ENCODE measurements around the gene CDKN2C. TPM values are rescaled to one million over a fixed set of nuclear protein-coding genes. Genes with fewer than 3 reads are reported as not detected.
"Not testable (repeated sequence)": the region's sequence is repeated elsewhere in the genome, so short reads cannot be mapped to it uniquely, and the experiment has no call there.

CDKN2C gene
- total RNA-seq, 3 donors from 2014 or later, result 27.1 to 40.0 (median 31.1) TPM

GRCh38 chr1:50930193-50930592 lies 39.9 kb upstream of the CDKN2C start:
- TF ChIP-seq POLR2A (IDR thresholded peaks at IDR 0.05) (no peak), CTCF (IDR thresholded peaks at IDR 0.05) (no peak), POLR2AphosphoS5 (IDR thresholded peaks at IDR 0.05) (no peak)
- H3K27ac ChIP-seq, result no peak overlapping the region
- no peaks in the 10 kb centered on the region for H3K27me3 ChIP-seq
- H3K4me3 ChIP-seq, result no peak overlapping the region
- H3K9me3 ChIP-seq, result no peaks in the 10 kb centered on the region
- DNase-seq (ENCODE audit: low spot score in 2 of 2), result no peak
- intact Hi-C loops (cut with DNase I; ENCODE audit: low total_unique reads), result no loop called here
- H3K36me3 ChIP-seq, result no peaks in the 10 kb centered on the region
- H3K4me1 ChIP-seq, result no peaks in the 10 kb centered on the region

GRCh38 chr1:50930965-50931737 lies 38.9 kb upstream of the CDKN2C start:
- H3K36me3 ChIP-seq, result no peaks in the 10 kb centered on the region
- no peak overlapping the region for H3K4me3 ChIP-seq
- intact Hi-C loops (cut with DNase I; ENCODE audit: low total_unique reads), result no loop called here
- no peaks in the 10 kb centered on the region for H3K9me3 ChIP-seq
- H3K27ac ChIP-seq, result no peak overlapping the region
- H3K27me3 ChIP-seq, result no peaks in the 10 kb centered on the region
- TF ChIP-seq POLR2A (IDR thresholded peaks at IDR 0.05) (no peak), POLR2AphosphoS5 (IDR thresholded peaks at IDR 0.05) (no peak), CTCF (IDR thresholded peaks at IDR 0.05) (no peak)
- DNase-seq (ENCODE audit: low spot score in 2 of 2), result no peak
- no peaks in the 10 kb centered on the region for H3K4me1 ChIP-seq

GRCh38 chr1:50932043-50932442 lies 38.0 kb upstream of the CDKN2C start:
- H3K27ac ChIP-seq; DNase-seq (ENCODE audit: low spot score in 2 of 2); H3K9me3 ChIP-seq; H3K27me3 ChIP-seq; H3K36me3 ChIP-seq; intact Hi-C loops (cut with DNase I; ENCODE audit: low total_unique reads); H3K4me1 ChIP-seq; H3K4me3 ChIP-seq: not testable (repeated sequence)

- H3K4me1 ChIP-seq; H3K4me3 ChIP-seq; DNase-seq (ENCODE audit: low spot score in 2 of 2); intact Hi-C loops (cut with DNase I; ENCODE audit: low total_unique reads); H3K27me3 ChIP-seq; H3K36me3 ChIP-seq; H3K27ac ChIP-seq; H3K9me3 ChIP-seq: not testable (repeated sequence)
Measured at GRCh38 chr1:50933770-50934169, 36.3 kb upstream of the CDKN2C start.

GRCh38 chr1:50934838-50935237 lies 35.2 kb upstream of the CDKN2C start:
- Histone ChIP-seq H3K4me1 (no peaks in the 10 kb centered on the region), H3K4me3 (no peak overlapping the region), H3K9me3 (no peaks in the 10 kb centered on the region), H3K27ac (no peak overlapping the region), H3K27me3 (no peaks in the 10 kb centered on the region), H3K36me3 (no peaks in the 10 kb centered on the region)
- TF ChIP-seq POLR2A (IDR thresholded peaks at IDR 0.05) (no peak), CTCF (IDR thresholded peaks at IDR 0.05) (no peak)
- intact Hi-C loops (cut with DNase I; ENCODE audit: low total_unique reads), result no loop called here
- no peak for DNase-seq (ENCODE audit: low spot score in 2 of 2)

GRCh38 chr1:50935276-50935675 lies 34.8 kb upstream of the CDKN2C start:
- H3K27me3 ChIP-seq; intact Hi-C loops (cut with DNase I; ENCODE audit: low total_unique reads); H3K9me3 ChIP-seq; H3K4me1 ChIP-seq; H3K27ac ChIP-seq; H3K4me3 ChIP-seq; H3K36me3 ChIP-seq; DNase-seq (ENCODE audit: low spot score in 2 of 2): not testable (repeated sequence)

GRCh38 chr1:50936321-50936720 lies 33.7 kb upstream of the CDKN2C start:
- intact Hi-C loops (cut with DNase I; ENCODE audit: low total_unique reads), result no loop called here
- TF ChIP-seq POLR2A (IDR thresholded peaks at IDR 0.05) (no peak), CTCF (IDR thresholded peaks at IDR 0.05) (no peak), POLR2AphosphoS5 (IDR thresholded peaks at IDR 0.05) (no peak)
- Histone ChIP-seq H3K27me3 (no peaks in the 10 kb centered on the region), H3K27ac (no peak overlapping the region), H3K4me1 (no peaks in the 10 kb centered on the region), H3K9me3 (no peaks in the 10 kb centered on the region), H3K36me3 (no peaks in the 10 kb centered on the region), H3K4me3 (no peak overlapping the region)
- no peak for DNase-seq (ENCODE audit: low spot score in 2 of 2)

Data from breast epithelium (tissue), 4 donors.